Measurements from ENCODE around the gene NIPA2. TPM values are rescaled to one million over a fixed set of nuclear protein-coding genes. Genes with fewer than 3 reads are reported as not detected.

NIPA2 gene
- total and polyA plus RNA-seq, 3 donors from 2014 or later: 31.4 to 47.1 (median 33.9) TPM

- 90 to 93% methylated on average over 26 to 36 of the region's 36 CpGs for WGBS, 2 donors
- Histone ChIP-seq H3K9me3 (no peaks in the 10 kb centered on the region), H3K27ac (no peak overlapping the region), H3K4me3 (no peak overlapping the region), H3K27me3 (no peaks in the 10 kb centered on the region), H3K4me1 (no peaks in the 10 kb centered on the region), H3K36me3 (ENCODE audit: low read depth, missing control alignments) (no peaks in the 10 kb centered on the region)
- intact Hi-C loops (cut with DNase I; ENCODE audit: low total_unique reads): no loop called here
- no peak for DNase-seq
- TF ChIP-seq POLR2A (IDR thresholded peaks at IDR 0.05): no peak
- TF ChIP-seq, protein P1, sequence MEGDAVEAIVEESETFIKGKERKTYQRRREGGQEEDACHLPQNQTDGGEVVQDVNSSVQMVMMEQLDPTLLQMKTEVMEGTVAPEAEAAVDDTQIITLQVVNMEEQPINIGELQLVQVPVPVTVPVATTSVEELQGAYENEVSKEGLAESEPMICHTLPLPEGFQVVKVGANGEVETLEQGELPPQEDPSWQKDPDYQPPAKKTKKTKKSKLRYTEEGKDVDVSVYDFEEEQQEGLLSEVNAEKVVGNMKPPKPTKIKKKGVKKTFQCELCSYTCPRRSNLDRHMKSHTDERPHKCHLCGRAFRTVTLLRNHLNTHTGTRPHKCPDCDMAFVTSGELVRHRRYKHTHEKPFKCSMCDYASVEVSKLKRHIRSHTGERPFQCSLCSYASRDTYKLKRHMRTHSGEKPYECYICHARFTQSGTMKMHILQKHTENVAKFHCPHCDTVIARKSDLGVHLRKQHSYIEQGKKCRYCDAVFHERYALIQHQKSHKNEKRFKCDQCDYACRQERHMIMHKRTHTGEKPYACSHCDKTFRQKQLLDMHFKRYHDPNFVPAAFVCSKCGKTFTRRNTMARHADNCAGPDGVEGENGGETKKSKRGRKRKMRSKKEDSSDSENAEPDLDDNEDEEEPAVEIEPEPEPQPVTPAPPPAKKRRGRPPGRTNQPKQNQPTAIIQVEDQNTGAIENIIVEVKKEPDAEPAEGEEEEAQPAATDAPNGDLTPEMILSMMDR (IDR thresholded peaks at IDR 0.05): no peak
These were observed 78.3 kb downstream of the NIPA2 start for GRCh38 chr15:22916606-22917350.

- no peaks in the 10 kb centered on the region for H3K36me3 ChIP-seq (ENCODE audit: low read depth, missing control alignments)
- TF ChIP-seq, protein P1 (IDR thresholded peaks at IDR 0.05): no peak
- TF ChIP-seq POLR2A (IDR thresholded peaks at IDR 0.05): no peak
- intact Hi-C loops (cut with DNase I; ENCODE audit: low total_unique reads): no loop called here
These were observed 79.1 kb downstream of the NIPA2 start for GRCh38 chr15:22917556-22917955.

More at GRCh38 chr15:22917556-22917955, 79.1 kb downstream of the NIPA2 start:
- Histone ChIP-seq H3K9me3 (no peaks in the 10 kb centered on the region), H3K27me3 (no peaks in the 10 kb centered on the region), H3K4me3 (no peak overlapping the region), H3K4me1 (no peaks in the 10 kb centered on the region), H3K27ac (no peak overlapping the region)
- no peak for DNase-seq
- WGBS, 2 donors: 97 to 99% methylated on average over 16 to 18 of the region's 18 CpGs

Other genes with a start within 250 kb of the NIPA2 start
- gene NIPA1, start 52.0 kb upstream of the NIPA2 start, total RNA-seq: 10 to 100 TPM; 13.0 to 15.4 TPM
- gene NIPA1, start 52.0 kb upstream of the NIPA2 start, polyA plus RNA-seq (ENCODE audit: insufficient read depth, low read depth, low replicate concordance): 8.1 TPM
- gene CYFIP1, start 141.7 kb downstream of the NIPA2 start, total RNA-seq: 100 to 1,000 TPM in 1 of 2 donors, 10 to 100 TPM in 1; 90.5 to 112 TPM
- gene CYFIP1, start 141.7 kb downstream of the NIPA2 start, polyA plus RNA-seq (ENCODE audit: insufficient read depth, low read depth, low replicate concordance): 50.9 TPM
- 10 to 100 TPM; 45.8 to 55.1 TPM for gene TUBGCP5, start 200.9 kb downstream of the NIPA2 start, total RNA-seq
- 28.6 TPM for gene TUBGCP5, start 200.9 kb downstream of the NIPA2 start, polyA plus RNA-seq (ENCODE audit: insufficient read depth, low read depth, low replicate concordance)